Neural cell (in vitro differentiated cells): ENCODE results near the gene DAZAP1.

Source experiments
- EP300 ChIP-seq: fragments of 450-650 bp; conservative IDR thresholded peaks from 2 replicates; pipeline ENCODE4 v1.6.1; 2014; ENCODE audit warnings: antibody characterized with exemption, mild to moderate bottlenecking, moderate library complexity; ENCODE audit not compliant: poor library complexity, severe bottlenecking
- MXI1 ChIP-seq: fragments of 450-650 bp; conservative IDR thresholded peaks from 2 replicates; pipeline ENCODE4 v1.6.1; 2014; ENCODE audit warnings: antibody characterized with exemption, mild to moderate bottlenecking; ENCODE audit not compliant: poor library complexity, severe bottlenecking
- POLR2AphosphoS5 ChIP-seq: IDR thresholded peaks from 2 replicates; pipeline ENCODE4 v1.6.1; 2012
- RAD21 ChIP-seq: fragments of 450-650 bp; conservative IDR thresholded peaks from 2 replicates; pipeline ENCODE4 v1.6.1; 2014; ENCODE audit warnings: antibody characterized with exemption, mild to moderate bottlenecking, moderate library complexity
- SMC3 ChIP-seq: fragments of 450-650 bp; conservative IDR thresholded peaks from 2 replicates; pipeline ENCODE4 v1.6.1; 2014; ENCODE audit warnings: antibody characterized with exemption, mild to moderate bottlenecking, moderate library complexity; ENCODE audit not compliant: poor library complexity
- TAF1 ChIP-seq: IDR thresholded peaks from 2 replicates; pipeline ENCODE4 v1.6.1; 2012; ENCODE audit warnings: low read depth
- TF ChIP-seq, protein P1 (sequence below): fragments of 450-650 bp; IDR thresholded peaks from 2 replicates; pipeline ENCODE4 v1.5.1; 2014; ENCODE audit warnings: antibody characterized with exemption, mild to moderate bottlenecking, moderate library complexity; ENCODE audit not compliant: poor library complexity, severe bottlenecking
- TF ChIP-seq, protein P2 (sequence below): IDR thresholded peaks from 2 replicates; pipeline ENCODE4 v1.6.1; 2012; ENCODE audit warnings: borderline replicate concordance

DNA sequence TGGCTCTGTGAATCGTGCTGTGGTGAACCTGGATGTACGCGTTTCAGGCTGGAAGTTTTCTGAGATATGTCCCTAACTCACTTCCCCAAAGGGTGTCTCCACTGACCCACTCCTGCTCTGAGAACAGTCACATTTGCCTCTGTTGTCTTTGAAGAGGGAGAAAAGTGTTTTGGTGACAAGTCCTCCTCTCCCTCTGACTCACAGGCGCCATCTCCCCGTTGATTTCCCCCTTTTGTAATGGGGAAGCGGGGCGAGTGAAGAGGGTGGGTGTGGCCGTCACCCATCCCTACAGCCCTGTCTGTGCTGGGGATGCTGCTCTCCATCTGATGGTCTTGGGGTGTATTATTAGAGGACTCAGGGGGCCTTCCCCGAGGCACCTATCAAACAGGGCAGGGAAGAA is 52.1 kb downstream of the DAZAP1 start:
- TF ChIP-seq, protein P1, sequence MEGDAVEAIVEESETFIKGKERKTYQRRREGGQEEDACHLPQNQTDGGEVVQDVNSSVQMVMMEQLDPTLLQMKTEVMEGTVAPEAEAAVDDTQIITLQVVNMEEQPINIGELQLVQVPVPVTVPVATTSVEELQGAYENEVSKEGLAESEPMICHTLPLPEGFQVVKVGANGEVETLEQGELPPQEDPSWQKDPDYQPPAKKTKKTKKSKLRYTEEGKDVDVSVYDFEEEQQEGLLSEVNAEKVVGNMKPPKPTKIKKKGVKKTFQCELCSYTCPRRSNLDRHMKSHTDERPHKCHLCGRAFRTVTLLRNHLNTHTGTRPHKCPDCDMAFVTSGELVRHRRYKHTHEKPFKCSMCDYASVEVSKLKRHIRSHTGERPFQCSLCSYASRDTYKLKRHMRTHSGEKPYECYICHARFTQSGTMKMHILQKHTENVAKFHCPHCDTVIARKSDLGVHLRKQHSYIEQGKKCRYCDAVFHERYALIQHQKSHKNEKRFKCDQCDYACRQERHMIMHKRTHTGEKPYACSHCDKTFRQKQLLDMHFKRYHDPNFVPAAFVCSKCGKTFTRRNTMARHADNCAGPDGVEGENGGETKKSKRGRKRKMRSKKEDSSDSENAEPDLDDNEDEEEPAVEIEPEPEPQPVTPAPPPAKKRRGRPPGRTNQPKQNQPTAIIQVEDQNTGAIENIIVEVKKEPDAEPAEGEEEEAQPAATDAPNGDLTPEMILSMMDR: no peak
- no peak for TF ChIP-seq POLR2AphosphoS5
- no peak for TF ChIP-seq RAD21
- TF ChIP-seq, protein P2, sequence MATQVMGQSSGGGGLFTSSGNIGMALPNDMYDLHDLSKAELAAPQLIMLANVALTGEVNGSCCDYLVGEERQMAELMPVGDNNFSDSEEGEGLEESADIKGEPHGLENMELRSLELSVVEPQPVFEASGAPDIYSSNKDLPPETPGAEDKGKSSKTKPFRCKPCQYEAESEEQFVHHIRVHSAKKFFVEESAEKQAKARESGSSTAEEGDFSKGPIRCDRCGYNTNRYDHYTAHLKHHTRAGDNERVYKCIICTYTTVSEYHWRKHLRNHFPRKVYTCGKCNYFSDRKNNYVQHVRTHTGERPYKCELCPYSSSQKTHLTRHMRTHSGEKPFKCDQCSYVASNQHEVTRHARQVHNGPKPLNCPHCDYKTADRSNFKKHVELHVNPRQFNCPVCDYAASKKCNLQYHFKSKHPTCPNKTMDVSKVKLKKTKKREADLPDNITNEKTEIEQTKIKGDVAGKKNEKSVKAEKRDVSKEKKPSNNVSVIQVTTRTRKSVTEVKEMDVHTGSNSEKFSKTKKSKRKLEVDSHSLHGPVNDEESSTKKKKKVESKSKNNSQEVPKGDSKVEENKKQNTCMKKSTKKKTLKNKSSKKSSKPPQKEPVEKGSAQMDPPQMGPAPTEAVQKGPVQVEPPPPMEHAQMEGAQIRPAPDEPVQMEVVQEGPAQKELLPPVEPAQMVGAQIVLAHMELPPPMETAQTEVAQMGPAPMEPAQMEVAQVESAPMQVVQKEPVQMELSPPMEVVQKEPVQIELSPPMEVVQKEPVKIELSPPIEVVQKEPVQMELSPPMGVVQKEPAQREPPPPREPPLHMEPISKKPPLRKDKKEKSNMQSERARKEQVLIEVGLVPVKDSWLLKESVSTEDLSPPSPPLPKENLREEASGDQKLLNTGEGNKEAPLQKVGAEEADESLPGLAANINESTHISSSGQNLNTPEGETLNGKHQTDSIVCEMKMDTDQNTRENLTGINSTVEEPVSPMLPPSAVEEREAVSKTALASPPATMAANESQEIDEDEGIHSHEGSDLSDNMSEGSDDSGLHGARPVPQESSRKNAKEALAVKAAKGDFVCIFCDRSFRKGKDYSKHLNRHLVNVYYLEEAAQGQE: no peak
- no peak for TF ChIP-seq TAF1
- no peak for TF ChIP-seq EP300
- TF ChIP-seq MXI1: no peak
- TF ChIP-seq SMC3: no peak
